Peyer's patch (tissue), 4 donors: ENCODE results near the gene SECISBP2L. TPM values are rescaled to one million over a fixed set of nuclear protein-coding genes. Genes with fewer than 3 reads are reported as not detected.
"Not testable (repeated sequence)": the region's sequence is repeated elsewhere in the genome, so short reads cannot be mapped to it uniquely, and the experiment has no call there.

Source experiments
- DNase-seq, 3 donors: peaks; one replicate each; pipeline ENCODE4 v3.0.0-alpha.2; 2017 to 2019
- H3K27ac ChIP-seq, 4 donors: fragments of 200-600 bp; sonication (generic); one replicate each; pipeline ENCODE4 v1.5.1; 2016 to 2019
- H3K27me3 ChIP-seq, 2 donors: fragments of 200-600 bp; sonication (generic); one replicate each; pipeline ENCODE4 v1.5.1; 2019
- H3K36me3 ChIP-seq, 3 donors: fragments of 200-600 bp; sonication (generic); one replicate each; pipeline ENCODE4 v1.5.1; 2016 to 2019
- H3K4me1 ChIP-seq, 4 donors: fragments of 200-600 bp; sonication (generic); one replicate each; pipeline ENCODE4 v1.5.1; 2016 to 2019
- H3K4me3 ChIP-seq, 4 donors: fragments of 200-600 bp; sonication (generic); 1 replicate in 3 of 4; 2 replicates in 1 of 4; pipeline ENCODE4 v1.5.1; 2016 to 2019; ENCODE audit warnings: mild to moderate bottlenecking in 1 of 4
- H3K9me3 ChIP-seq, 4 donors: fragments of 200-600 bp; sonication (generic); one replicate each; pipeline ENCODE4 v1.5.1; 2016 to 2019; ENCODE audit warnings: mild to moderate bottlenecking in 1 of 4
- CTCF ChIP-seq, 6 experiments: fragments of 450-650 bp in 4 of 6; fragments of 200-600 bp in 2 of 6; sonication (generic) in 1 of 6; IDR thresholded peaks; one replicate each; pipeline ENCODE4 v1.5.1; 2017 to 2019; ENCODE audit warnings: antibody characterized with exemption in 6 of 6, mild to moderate bottlenecking in 3 of 6, moderate library complexity in 1 of 6
- POLR2A ChIP-seq, 2 donors: fragments of 450-650 bp; IDR thresholded peaks; one replicate each; pipeline ENCODE4 v1.5.1; 2017; ENCODE audit warnings: antibody characterized with exemption in 2 of 2, mild to moderate bottlenecking in 2 of 2, moderate library complexity in 2 of 2
- total RNA-seq, 4 donors: library from RNA; depleted of rRNA; stranded (reverse); fragments of >200 nt; gene quantifications; one replicate each; pipeline ENCODE4 v1.1.0, GENCODE V29; 2016

Gene SECISBP2L
- total RNA-seq, 4 donors from 2014 or later = 29.7 to 41.0 (median 34.5) TPM

- Histone ChIP-seq H3K4me1 (no peaks in the 10 kb centered on the region), H3K4me3 (peak overlapping the region; percentile 26 to 62 (median 50)), H3K27ac (peak overlapping the region in 2 of 4 donors; percentile 1 to 45), H3K9me3 (no peaks in the 10 kb centered on the region), H3K27me3 (no peaks in the 10 kb centered on the region), H3K36me3 (no peaks in the 10 kb centered on the region)
- DNase-seq = peak; percentile 53 to 82 (median 81)
- TF ChIP-seq CTCF (IDR thresholded peaks at IDR 0.05) (peak; percentile 61 to 90 (median 82)), POLR2A (IDR thresholded peaks at IDR 0.05) (no peak)
These were observed 70.5 kb downstream of the SECISBP2L start for GRCh38 chr15:48975472-48976419.

- Histone ChIP-seq H3K27ac (no peak overlapping the region), H3K27me3 (no peaks in the 10 kb centered on the region), H3K4me3 (no peak overlapping the region), H3K4me1 (no peaks in the 10 kb centered on the region), H3K36me3 (no peaks in the 10 kb centered on the region), H3K9me3 (no peaks in the 10 kb centered on the region)
- no peak for TF ChIP-seq CTCF (IDR thresholded peaks at IDR 0.05)
- no peak for TF ChIP-seq POLR2A (IDR thresholded peaks at IDR 0.05)
- DNase-seq = no peak
These were observed 71.4 kb downstream of the SECISBP2L start for GRCh38 chr15:48974882-48975281.

GRCh38 chr15:48972750-48973503 is 73.3 kb downstream of the SECISBP2L start:
- Histone ChIP-seq H3K4me1 (no peaks in the 10 kb centered on the region), H3K4me3 (no peak overlapping the region), H3K27ac (no peak overlapping the region), H3K27me3 (no peaks in the 10 kb centered on the region), H3K36me3 (no peaks in the 10 kb centered on the region), H3K9me3 (no peaks in the 10 kb centered on the region)
- no peak for TF ChIP-seq CTCF (IDR thresholded peaks at IDR 0.05)
- no peak for DNase-seq

GRCh38 chr15:48970926-48971325 is 75.3 kb downstream of the SECISBP2L start:
- H3K4me3 ChIP-seq, H3K9me3 ChIP-seq, H3K27me3 ChIP-seq, DNase-seq, H3K36me3 ChIP-seq, H3K4me1 ChIP-seq, H3K27ac ChIP-seq: not testable (repeated sequence)

- Histone ChIP-seq H3K9me3 (no peaks in the 10 kb centered on the region), H3K27ac (no peak overlapping the region), H3K4me3 (no peak overlapping the region), H3K36me3 (no peaks in the 10 kb centered on the region), H3K4me1 (peaks cover 0 to 16% (median 0%) of the 10 kb centered on the region in 4 donors), H3K27me3 (no peaks in the 10 kb centered on the region)
- no peak for TF ChIP-seq POLR2A (IDR thresholded peaks at IDR 0.05)
- no peak for TF ChIP-seq CTCF (IDR thresholded peaks at IDR 0.05)
- no peak for DNase-seq
These were observed 78.2 kb downstream of the SECISBP2L start for GRCh38 chr15:48968066-48968465.

- Histone ChIP-seq H3K4me1 (peaks cover 0 to 18% (median 0%) of the 10 kb centered on the region in 4 donors), H3K9me3 (no peaks in the 10 kb centered on the region), H3K36me3 (no peaks in the 10 kb centered on the region), H3K27me3 (no peaks in the 10 kb centered on the region), H3K4me3 (no peak overlapping the region), H3K27ac (no peak overlapping the region)
- no peak for DNase-seq
- TF ChIP-seq CTCF (IDR thresholded peaks at IDR 0.05) (no peak), POLR2A (IDR thresholded peaks at IDR 0.05) (no peak)
These were observed 78.9 kb downstream of the SECISBP2L start for GRCh38 chr15:48967336-48967735.
